Muscle layer of duodenum (tissue), 2 donors: Measurements from ENCODE around the gene PGP.
"Not testable (repeated sequence)": the region's sequence is repeated elsewhere in the genome, so short reads cannot be mapped to it uniquely, and the experiment has no call there.

ENCODE experiments used
- H3K27ac ChIP-seq: one replicate; pipeline ENCODE4 v1.7.0; 2013; ENCODE audit warnings: mild to moderate bottlenecking, low read length
- H3K27me3 ChIP-seq: one replicate; pipeline ENCODE4 v1.7.0; 2013; ENCODE audit warnings: low read depth, mild to moderate bottlenecking, control low read depth, low read length
- H3K36me3 ChIP-seq, 2 donors: one replicate each; pipeline ENCODE4 v1.7.0; 2013; ENCODE audit warnings: low read length in 2 of 2, control low read depth in 1 of 2, mild to moderate bottlenecking in 1 of 2; ENCODE audit not compliant: insufficient read depth in 2 of 2, control insufficient read depth in 1 of 2
- H3K4me1 ChIP-seq, 2 donors: one replicate each; pipeline ENCODE4 v1.7.0; 2013; ENCODE audit warnings: low read length in 2 of 2, mild to moderate bottlenecking in 2 of 2, control low read depth in 1 of 2, moderate library complexity in 1 of 2; ENCODE audit not compliant: insufficient read depth in 2 of 2, control insufficient read depth in 1 of 2
- H3K4me3 ChIP-seq, 2 donors: one replicate each; pipeline ENCODE4 v1.7.0; 2013; ENCODE audit warnings: low read length in 2 of 2, low read depth in 1 of 2, mild to moderate bottlenecking in 1 of 2
- H3K9me3 ChIP-seq, 2 donors: one replicate each; pipeline ENCODE4 v1.7.0; 2013; ENCODE audit warnings: low read length in 2 of 2, control low read depth in 1 of 2, mild to moderate bottlenecking in 1 of 2; ENCODE audit not compliant: control insufficient read depth in 1 of 2
- donor health status: healthy.

Gene PGP

GRCh38 chr16:2244926-2245795 lies 30.5 kb upstream of the PGP start:
- Histone ChIP-seq H3K9me3 (no peaks in the 10 kb centered on the region), H3K27me3 (no peaks in the 10 kb centered on the region), H3K27ac (no peak overlapping the region), H3K36me3 (peaks cover 20 to 46% of the 10 kb centered on the region in 2 donors), H3K4me1 (peaks cover 0 to 3% of the 10 kb centered on the region in 2 donors), H3K4me3 (no peak overlapping the region)

GRCh38 chr16:2244301-2244700 lies 29.7 kb upstream of the PGP start:
- H3K9me3 ChIP-seq = no peaks in the 10 kb centered on the region
- H3K27ac ChIP-seq = no peak overlapping the region
- H3K4me3 ChIP-seq = no peak overlapping the region
- peaks cover 20 to 46% of the 10 kb centered on the region in 2 donors for H3K36me3 ChIP-seq
- H3K4me1 ChIP-seq = no peaks in the 10 kb centered on the region
- no peaks in the 10 kb centered on the region for H3K27me3 ChIP-seq

- Histone ChIP-seq H3K4me1 (no peaks in the 10 kb centered on the region), H3K27me3 (no peaks in the 10 kb centered on the region), H3K27ac (no peak overlapping the region), H3K9me3 (no peaks in the 10 kb centered on the region), H3K4me3 (no peak overlapping the region), H3K36me3 (peaks cover 20 to 46% of the 10 kb centered on the region in 2 donors)
Observed at GRCh38 chr16:2243781-2244180, 29.1 kb upstream of the PGP start.

- Histone ChIP-seq H3K27ac (no peak overlapping the region), H3K27me3 (no peaks in the 10 kb centered on the region), H3K4me3 (no peak overlapping the region), H3K36me3 (peaks cover 20 to 49% of the 10 kb centered on the region in 2 donors), H3K4me1 (no peaks in the 10 kb centered on the region), H3K9me3 (no peaks in the 10 kb centered on the region)
Observed at GRCh38 chr16:2243031-2243528, 28.4 kb upstream of the PGP start.

DNA sequence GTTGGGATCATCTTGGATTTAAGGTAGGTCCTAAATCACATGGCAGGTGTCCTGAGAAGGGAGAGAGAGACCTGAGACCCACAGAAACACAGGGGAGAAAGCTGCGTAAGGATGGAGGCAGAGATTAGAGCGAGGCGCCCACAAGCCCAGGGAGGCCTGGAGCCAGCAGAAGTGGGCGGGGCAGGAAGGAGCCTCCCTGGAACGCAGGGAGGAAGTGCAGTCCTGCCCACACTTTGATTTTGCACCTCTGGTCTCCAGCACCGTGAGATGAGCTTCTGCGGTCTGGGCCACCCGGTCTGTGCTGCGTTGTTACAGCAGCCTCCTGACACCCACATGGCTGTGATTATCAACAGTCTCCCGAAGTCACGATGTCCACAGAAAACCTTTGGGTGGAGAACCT lies 28.0 kb upstream of the PGP start:
- no peaks in the 10 kb centered on the region for H3K9me3 ChIP-seq
- no peak overlapping the region for H3K4me3 ChIP-seq
- no peaks in the 10 kb centered on the region for H3K27me3 ChIP-seq
- no peak overlapping the region for H3K27ac ChIP-seq
- peaks cover 20 to 49% of the 10 kb centered on the region in 2 donors for H3K36me3 ChIP-seq
- peaks cover 0 to 4% of the 10 kb centered on the region in 2 donors for H3K4me1 ChIP-seq

- H3K4me3 ChIP-seq, H3K27me3 ChIP-seq, H3K27ac ChIP-seq, H3K9me3 ChIP-seq: not testable (repeated sequence)
- peaks cover 11 to 39% of the 10 kb centered on the region in 2 donors for H3K36me3 ChIP-seq
- peaks cover 0 to 20% of the 10 kb centered on the region in 2 donors for H3K4me1 ChIP-seq
Observed at GRCh38 chr16:2240331-2240730, 25.7 kb upstream of the PGP start.

DNA sequence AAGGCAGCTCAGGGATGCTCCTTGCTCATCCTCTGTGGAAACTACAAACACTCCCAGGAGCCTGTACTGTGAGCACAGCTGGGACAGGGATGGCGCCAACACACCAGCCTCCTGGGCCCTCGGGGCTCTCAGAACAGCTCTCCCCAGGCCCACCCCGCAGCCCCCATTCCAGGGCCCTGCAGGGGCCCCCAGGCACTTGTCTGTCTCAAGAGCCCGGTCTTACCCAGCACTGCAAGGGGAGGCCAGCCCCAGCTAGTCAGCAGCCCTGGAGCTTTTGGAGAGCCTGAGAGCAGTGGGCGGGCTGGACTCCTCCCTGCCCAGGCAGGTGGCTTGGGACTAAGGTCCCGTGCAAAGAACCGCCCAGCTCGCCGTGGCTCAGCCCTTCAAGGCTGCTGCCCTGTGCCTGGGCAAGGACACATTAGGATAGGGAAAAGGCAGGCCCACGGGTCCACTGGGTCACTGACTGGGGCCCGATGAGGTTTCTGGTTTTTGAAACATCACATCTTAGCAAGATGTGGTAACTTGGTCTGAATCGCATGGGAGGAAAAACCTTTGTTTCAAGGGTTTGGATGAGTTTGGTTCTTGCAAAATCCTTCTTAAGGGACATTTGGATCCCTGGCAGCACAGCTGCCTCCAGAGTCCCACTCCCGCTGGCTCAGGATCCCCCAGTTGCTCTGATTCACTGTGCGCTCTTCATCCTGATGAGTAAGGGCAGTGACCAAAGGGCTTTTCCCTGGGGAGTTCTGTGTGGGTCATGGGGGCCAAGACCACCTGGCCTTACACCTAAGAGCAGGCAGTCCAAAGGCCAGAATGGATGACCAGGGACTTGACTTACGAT lies 24.4 kb upstream of the PGP start:
- H3K36me3 ChIP-seq = peaks cover 11 to 39% of the 10 kb centered on the region in 2 donors
- H3K4me1 ChIP-seq = peaks cover 0 to 20% of the 10 kb centered on the region in 2 donors
- H3K27ac ChIP-seq = no peak overlapping the region
- no peak overlapping the region for H3K4me3 ChIP-seq
- H3K9me3 ChIP-seq = no peaks in the 10 kb centered on the region
- no peaks in the 10 kb centered on the region for H3K27me3 ChIP-seq

- H3K36me3 ChIP-seq = peaks cover 10 to 41% of the 10 kb centered on the region in 2 donors
- H3K27me3 ChIP-seq = no peaks in the 10 kb centered on the region
- H3K4me3 ChIP-seq = no peak overlapping the region
- H3K27ac ChIP-seq = no peak overlapping the region
- no peaks in the 10 kb centered on the region for H3K9me3 ChIP-seq
- peaks cover 0 to 20% of the 10 kb centered on the region in 2 donors for H3K4me1 ChIP-seq
Observed at GRCh38 chr16:2238150-2238837, 23.7 kb upstream of the PGP start.

DNA sequence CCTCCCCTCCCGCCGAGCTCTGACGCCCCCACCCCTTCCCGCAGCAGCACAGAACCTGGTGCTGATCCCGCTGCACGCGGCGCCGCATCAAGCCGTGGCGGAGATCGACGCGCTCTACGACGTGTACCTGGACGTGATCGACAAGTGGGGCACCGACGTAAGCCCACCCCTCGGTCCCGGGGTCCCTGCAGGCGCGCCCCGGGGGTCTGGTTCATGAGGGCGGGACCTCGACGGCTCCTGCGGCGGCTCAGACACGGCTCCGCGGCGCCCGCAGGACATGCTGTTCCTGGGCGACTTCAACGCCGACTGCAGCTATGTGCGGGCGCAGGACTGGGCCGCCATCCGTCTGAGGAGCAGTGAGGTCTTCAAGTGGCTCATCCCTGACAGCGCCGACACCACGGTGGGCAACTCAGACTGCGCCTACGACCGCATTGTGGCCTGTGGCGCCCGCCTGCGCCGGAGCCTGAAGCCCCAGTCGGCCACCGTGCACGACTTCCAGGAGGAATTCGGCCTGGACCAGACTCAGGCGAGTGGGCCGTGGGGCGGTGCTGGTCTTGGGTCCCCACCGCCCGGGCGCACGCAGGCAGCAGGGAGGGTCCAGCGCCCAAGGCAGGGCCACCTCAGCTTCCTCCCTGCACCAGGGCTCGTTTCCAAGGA lies 23.0 kb upstream of the PGP start:
- Histone ChIP-seq H3K36me3 (peaks cover 5 to 41% of the 10 kb centered on the region in 2 donors), H3K27me3 (no peaks in the 10 kb centered on the region), H3K27ac (no peak overlapping the region), H3K4me3 (no peak overlapping the region), H3K4me1 (peaks cover 0 to 20% of the 10 kb centered on the region in 2 donors), H3K9me3 (no peaks in the 10 kb centered on the region)

- Histone ChIP-seq H3K4me3 (peak overlapping the region in 1 of 2 donors; percentile 48), H3K27ac (no peak overlapping the region), H3K4me1 (peaks cover 0 to 20% of the 10 kb centered on the region in 2 donors), H3K36me3 (peaks cover 5 to 41% of the 10 kb centered on the region in 2 donors), H3K9me3 (no peaks in the 10 kb centered on the region), H3K27me3 (no peaks in the 10 kb centered on the region)
Observed at GRCh38 chr16:2237102-2237482, 22.5 kb upstream of the PGP start.
